Islet of Langerhans (tissue), 1 donor: ENCODE measurements around the gene PDGFC.
"Not testable (repeated sequence)": the region's sequence is repeated elsewhere in the genome, so short reads cannot be mapped to it uniquely, and the experiment has no call there.

ENCODE experiments used
- FAIRE-seq: peaks from one replicate; lab custom pipeline; 2011; peaks lifted over from hg19 to GRCh38; lab: Jason Lieb, UNC

PDGFC gene

DNA sequence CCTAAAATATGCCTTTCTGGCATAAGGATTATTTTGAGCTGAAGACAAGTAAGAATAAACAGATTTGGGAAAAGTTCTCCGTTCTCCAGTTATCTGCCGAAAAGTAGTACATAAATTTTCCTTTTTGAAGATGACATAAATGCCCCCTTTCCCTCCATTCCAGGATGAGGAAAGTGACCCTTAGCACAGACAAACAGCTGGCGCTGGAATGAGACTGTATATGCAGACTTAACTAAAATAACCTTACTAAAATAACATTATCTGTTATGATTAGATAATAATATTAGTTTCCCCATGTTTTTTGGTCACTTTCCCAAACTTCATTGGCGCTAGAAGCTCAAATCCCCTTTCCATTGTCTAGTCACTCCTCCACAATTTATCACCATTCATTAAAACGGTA, 21.5 kb downstream of the PDGFC start:
- no peak for FAIRE-seq

DNA sequence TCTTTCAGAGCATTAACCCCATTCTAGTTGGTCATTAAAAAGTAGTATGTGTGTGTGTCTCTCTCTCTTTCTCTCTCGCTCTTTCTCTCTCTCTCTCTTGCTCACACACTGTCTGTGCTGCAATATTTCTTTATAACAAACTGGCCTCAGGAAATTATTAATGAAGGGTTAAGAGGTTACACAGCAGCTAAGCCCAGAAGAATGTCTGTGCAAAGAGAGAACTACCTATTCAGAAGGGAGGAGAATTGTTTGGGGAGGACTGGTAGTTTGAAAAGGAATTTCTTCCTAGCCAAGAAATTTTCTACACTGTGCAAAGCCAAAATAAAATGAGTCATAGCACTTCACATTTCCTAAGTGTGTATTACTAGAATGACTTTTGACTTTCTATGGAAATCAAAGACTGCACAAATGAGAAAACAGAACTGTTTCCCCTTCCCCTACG, 22.2 kb downstream of the PDGFC start:
- FAIRE-seq, result no peak

DNA sequence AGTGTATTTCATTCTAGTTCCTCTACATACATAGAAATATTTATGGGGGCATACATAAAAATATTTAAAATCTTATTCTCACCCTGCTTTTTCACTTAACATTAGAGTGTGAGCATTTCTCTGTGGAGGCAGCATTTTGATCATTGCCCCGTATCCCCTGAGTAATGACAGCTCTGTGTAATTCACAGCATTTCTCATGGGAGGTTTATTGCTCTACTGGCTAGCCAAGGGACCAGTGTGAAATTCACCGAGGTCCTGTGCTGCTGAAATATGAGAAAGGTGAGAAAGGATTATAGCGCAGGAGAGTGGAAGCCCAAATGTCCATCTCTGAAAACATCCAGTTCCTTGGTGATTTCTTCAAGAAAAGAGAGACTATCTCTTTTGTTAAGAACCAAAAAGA, 22.9 kb downstream of the PDGFC start:
- no peak for FAIRE-seq

DNA sequence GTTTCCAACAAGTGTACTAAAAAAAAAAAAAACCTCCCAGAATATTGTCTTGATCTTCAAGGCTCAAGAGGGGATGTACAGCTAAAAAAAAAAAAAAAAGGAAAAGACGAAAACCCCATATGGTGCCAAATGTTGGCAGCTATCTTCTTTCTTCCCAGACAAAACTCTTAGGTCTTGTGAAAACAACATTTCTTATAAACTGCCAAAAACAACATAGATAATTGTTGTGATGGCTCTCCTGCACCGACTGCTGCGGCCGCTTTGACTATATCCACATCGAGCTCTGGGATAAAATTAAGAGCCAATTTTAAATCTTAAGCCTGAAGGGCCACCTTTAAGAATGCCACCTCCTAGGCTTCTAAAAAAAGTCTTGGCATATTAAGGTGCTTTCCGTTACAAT, 23.5 kb downstream of the PDGFC start:
- FAIRE-seq, result no peak

DNA sequence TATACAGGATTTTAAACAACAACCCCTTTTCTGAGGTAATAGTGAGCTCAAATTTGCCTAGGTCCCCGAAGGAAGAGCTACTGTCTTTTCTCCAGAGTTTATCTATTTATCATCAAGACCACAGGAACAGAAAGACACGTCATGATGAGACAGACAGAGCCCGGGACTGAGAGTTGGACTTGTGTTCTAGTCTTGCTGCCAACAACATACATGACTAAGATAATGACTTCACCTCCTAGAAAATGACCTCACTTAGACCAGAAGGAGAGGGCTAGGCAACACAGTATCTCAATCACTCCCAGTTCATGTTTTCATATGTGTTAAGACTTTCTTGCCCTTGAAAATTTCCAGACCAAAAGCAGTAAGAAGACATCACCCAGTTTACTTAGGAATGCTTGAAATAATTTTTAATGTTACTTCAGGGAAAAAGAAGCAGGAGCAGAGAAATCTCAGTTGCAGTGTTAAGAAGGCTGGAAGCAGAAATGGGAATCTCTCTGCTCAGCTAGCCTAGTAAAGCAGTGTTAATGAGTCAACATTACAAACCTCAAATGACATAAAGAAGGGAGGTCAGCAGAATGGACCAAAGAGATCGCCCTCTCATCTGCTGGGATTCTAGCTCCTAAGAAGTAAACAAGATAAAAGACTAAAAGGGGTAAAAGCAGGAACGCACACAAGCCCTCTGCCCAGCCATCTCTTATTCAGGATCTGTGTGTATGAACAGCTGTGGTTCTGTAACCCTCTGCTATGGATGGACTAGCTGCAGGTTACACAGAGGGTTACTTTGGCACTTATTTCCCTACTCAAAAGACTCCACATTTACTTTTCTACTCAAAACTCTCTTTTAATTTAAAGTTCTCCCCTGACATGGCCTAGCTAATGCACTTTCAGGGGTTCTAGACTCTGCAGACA, 24.8 kb downstream of the PDGFC start:
- FAIRE-seq, result no peak

DNA sequence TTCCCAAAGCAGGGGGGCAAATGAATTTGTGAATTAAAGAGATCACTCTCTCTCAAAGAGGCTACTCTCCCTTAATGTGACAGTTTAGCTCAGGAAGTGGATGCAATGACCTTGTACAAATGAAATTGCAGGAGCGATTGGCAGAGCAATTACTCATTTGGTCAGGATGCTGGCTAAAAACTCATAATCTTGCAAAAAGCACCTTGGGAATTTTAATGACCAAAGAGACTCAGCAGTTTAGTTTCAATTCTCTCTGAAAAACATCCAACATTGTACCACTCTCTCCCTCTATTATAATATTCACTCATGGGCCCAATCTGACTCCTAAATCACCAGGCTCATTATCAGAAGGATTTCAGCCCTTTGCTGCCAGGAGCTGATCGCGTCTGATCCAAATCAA, 26.1 kb downstream of the PDGFC start:
- FAIRE-seq, result no peak

DNA sequence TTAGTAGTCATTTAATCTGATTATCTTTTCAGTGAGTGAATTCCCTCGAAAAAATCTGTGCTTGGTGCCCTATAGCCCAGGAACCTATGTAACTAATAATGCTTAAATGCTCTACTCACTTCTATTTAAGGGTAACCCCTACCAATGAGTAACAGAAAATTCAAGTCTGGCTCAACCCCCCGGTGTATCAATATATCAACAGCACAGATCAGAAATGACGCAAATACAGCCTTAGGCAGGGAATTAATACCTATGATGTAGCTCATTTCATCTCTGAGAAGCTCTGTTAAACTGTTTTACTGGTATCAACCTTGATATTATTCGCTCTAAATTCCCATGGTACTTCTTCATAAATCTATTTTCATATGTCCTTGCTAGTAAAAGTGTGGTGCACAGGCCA, 28.6 kb downstream of the PDGFC start:
- no peak for FAIRE-seq

DNA sequence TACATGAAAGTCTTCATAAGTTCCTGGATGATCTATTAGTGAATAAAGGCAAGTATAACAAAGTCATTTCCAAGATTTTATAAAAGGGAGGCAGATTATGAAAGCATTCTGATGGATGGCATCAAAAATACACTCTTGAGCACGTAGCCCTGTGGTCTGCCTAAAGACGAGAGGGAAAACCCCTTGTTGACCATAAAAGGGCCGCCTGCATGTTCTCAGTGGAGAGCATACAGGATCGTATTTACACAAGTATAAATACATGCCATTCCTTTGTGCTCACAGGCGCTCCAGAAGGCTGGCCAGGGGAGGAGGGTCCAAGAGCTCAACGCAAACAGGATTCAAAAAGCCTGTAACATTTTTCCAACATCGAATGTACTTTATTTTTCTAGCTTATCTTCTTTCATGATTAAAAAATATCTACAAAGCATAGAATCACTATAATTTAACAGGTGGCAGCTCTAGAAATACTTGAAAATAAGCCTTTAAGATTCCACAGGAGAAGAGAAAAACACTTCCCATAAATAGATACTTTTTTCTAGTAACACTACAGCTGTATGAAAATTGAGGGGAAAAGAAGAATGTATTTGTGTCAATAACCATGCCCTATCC, 29.6 kb downstream of the PDGFC start:
- no peak for FAIRE-seq

DNA sequence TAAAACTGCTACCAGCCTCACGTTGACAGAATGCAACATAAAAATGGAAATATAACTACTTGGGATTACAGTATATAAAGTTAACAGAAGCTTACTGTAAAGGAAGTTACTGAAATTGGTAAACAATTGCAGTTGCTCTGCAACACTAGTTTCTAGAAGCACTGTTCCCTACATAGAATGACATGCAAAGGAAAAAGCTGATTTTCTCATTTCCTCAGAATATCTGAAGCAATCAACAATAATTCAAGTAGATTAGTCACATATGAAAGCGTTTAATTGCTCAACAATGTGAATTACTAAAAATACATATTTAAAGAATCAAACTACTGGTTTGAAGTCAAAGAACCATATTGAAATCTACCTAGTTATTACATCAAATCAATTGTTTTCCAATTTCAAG, 31.8 kb downstream of the PDGFC start:
- FAIRE-seq, result no peak

DNA sequence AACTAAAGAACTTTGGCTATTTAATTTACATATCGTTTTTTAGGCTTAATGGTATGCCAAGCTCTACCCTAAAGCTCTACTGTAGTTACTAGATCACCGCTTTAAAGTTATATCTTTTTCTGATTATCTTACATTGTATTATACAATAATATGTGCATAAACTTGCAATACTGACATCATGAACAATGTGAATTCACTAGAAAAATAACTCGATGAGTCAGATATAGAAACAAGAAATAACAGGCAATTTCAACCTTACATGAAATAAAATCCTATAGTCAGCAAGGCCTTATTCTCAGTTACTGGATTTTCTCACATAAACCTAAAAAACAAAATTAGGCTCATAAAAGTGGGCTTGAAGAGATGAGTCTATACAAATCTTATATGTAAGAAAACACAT, 32.5 kb downstream of the PDGFC start:
- no peak for FAIRE-seq

DNA sequence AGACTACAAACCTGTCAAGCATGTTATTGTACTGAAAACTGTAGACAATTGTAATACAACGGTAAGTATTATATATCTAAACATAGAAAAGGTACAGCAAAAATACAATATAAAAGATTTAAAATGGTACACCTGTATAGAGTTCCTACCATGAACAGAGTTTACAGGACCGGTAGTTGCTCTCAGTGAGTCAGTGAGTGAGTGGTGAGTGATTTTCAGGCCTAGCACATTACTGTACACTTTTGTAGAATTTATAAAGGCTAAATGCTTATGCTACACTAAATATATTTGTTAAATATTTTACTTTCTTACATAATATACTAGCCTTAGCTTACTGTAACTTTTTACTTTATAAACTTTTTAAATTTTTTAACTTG, 37.4 kb downstream of the PDGFC start:
- no peak for FAIRE-seq

DNA sequence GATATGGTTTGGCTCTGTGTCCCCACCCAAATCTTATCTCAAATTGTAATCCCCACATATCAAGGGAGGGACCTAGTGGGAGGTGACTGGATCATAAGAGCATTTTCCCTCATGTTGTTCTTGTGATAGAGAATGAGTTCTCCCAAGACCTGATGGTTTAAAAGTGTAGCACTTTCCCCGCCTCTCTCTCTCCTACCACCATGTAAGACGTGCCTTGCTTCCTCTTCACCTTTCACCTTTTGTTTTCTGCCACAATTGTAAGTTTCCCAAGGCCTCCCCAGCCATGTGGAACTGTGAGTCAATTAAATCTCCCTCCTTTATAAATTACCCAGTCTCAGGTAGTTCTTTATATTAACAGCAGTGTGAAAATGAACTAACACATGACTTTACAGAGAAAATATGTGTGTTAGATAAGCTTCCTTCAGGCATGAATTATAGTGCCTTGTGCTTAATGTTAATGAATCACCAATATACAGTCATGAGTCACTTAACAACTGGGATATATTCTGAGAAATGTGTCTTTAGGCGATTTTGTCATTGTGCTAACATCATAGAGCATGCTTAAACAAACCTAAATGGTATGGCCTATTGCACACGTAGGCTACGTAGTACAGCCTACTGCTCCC, 37.9 kb downstream of the PDGFC start:
- no peak for FAIRE-seq

DNA sequence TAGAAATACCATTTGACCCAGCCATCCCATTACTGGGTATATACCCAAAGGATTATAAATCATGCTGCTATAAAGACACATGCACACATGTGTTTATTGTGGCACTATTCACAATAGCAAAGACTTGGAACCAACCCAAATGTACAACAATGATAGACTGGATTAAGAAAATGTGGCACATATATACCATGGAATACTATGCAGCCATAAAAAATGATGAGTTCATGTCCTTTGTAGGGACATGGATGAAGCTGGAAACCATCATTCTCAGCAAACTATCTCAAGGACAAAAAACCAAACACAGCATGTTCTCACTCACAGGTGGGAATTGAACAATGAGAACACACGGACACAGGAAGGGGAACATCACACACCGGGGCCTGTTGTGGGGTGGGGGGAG, 39.2 kb downstream of the PDGFC start:
- not testable (repeated sequence) for FAIRE-seq

DNA sequence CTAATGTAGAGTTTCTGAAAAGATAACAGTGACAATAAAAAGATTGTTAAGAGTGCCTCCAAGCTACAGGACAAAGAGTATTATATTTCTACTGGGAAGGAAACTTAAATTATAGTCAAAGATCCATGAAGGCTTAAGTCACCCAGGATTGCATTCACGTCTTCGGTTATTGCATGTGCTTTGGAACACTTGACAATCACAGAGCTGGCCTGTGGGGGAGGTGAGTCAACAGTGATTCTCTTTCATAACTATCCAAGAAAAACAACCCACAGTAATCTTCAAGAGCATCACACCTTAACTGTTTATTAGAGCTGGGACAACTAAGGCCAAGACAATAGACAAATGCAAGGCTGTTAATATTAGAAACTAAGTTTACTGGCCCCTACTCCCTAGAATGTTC, 40.3 kb downstream of the PDGFC start:
- no peak for FAIRE-seq

DNA sequence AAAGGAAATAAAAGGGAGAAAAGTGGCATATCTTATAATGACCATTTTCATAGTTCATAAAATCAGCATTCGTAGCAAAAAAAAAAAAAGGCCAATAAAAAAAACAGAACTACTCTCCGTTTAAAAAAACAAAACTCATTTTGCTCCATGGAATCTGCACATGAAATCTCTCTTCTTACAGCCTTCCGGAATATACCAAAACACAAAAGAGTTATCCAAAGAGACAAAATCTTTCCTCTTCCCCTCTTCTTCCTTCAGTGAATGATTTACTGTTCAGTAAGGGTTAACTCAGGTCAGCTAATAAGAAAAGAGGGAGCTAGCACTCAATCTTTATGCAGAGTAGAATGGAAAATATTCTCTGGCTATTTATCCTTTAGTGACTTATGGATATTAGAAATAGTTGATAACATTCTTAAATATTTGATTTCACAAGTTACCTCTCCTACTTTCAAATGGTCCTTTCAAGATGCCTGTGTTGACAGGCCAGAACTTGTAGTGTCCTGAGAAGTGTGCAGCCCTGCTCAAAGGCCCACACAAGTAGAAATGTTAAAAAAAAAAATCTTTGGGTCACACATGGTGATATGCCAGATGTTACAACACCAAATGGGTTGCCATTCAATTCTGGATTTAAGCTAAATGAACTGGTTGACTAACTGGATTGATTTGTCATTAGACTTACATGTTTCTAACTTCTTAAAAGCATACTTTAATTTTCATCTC, 42.1 kb downstream of the PDGFC start:
- no peak for FAIRE-seq

DNA sequence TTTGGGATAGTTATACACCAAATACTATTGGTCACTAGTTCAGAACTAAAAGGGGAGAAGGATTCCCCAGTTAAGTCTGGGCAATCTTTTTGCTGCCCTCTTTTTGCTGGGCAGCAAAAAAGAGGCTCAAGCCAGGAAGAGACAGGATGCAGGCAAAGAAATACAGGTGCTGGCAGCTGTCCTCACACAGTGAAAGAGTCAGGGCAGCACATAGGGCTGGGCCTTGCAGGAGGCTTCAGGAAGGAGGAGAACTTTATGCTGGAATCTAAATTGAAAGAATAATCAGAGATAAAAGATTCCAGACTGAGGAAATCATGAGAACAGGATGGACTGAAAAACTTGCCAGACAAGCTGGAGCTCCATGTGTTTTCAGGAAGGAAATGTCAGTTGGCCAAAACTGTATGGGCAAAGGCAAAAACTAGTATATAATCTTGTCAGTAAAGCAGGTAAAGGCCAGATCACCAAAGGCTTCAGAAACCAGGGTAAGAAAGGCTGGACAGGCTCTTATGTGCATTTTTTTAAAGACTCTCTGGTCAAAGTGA, 46.8 kb downstream of the PDGFC start:
- no peak for FAIRE-seq

DNA sequence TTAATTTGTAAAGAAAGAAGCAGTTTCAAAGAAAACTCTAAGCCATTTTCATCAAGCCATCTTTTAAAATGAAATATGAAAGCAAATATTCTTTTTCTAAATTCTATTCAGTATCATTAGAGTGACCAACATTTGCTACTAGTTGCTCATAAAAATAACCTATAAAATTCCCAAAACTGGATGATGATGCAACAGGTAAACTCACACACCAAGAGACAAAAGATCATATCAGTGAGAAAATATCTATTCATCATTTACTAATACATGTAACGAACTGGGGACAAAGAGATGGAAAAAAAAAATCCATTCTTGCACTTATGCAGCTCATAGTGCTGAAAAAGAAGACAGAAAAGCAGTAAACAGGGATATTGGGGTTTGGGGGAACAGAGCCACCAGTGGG, 48.1 kb downstream of the PDGFC start:
- FAIRE-seq, result no peak

DNA sequence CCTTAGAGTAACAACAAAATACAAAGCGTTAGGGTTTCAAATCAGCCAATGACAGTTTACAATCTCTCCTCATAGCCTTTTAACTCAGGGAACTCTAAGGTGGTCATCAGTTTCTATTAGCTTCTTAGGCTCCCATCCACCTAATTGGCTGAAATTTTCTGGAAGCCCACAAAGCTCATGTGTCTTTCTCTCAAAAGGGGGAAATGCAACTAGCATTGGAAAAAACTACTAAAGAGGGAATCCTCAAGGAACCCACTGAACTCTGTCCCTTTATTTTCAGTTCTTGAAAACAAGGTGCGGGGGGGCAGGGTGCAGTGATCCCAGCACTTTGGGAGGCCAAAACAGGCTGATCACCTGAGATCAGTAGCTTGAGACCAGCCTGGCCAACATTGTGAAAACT, 56.4 kb downstream of the PDGFC start:
- FAIRE-seq, result no peak

DNA sequence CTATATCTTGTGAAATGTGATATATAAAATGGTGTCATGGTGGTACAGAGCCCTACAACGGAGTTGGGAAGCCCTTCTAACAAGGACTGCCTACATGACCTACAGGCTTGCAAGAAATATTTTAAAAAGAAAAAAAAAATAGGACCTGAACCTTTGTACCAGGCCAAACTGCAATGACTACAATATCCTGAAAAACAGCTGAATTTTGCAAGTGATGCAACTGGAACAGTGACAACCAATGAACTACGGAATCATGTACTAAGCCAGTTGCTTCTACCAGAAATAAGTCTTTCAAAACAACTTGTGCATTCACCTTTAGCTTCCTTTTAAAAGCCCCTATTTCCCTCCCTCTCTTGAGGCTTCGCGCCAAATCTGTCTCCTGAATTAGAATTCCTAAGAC, 58.4 kb downstream of the PDGFC start:
- no peak for FAIRE-seq

DNA sequence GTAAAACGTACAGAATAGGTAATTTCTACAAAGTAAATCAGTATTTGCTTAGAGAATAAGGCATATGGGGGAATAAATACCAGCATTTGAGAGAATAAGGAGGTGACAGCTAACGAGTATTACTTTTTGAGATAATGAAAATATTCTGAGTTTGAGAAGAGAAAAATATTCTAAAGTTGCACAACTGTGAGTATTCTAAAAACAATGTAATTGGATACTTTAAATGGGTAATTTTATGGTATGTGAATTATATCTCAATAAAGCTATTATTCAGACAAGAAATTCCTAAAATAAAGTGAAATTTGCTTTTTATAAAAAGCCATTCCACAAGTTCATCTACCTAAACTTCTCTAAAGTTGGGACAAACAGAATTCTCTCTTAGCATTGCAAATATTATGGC, 62.6 kb downstream of the PDGFC start:
- FAIRE-seq, result no peak

DNA sequence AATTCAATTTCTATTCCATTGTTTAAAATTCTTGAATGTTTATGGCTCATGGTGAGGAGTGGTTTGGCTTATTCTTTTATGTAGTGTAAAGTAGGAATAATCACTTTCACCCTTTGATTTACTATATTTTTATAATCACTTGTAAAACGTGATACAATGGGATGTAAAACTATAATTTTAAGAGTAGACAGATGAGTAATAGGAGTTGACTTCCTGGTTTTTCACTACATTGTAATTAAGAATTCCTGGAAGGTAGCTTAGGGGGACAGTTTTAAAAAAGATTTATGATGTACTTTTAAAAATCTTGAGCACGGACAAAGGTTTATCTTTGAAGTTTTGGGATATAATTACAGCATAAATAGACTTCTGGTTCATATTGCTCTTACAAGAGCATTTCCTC, 65.3 kb downstream of the PDGFC start:
- no peak for FAIRE-seq

DNA sequence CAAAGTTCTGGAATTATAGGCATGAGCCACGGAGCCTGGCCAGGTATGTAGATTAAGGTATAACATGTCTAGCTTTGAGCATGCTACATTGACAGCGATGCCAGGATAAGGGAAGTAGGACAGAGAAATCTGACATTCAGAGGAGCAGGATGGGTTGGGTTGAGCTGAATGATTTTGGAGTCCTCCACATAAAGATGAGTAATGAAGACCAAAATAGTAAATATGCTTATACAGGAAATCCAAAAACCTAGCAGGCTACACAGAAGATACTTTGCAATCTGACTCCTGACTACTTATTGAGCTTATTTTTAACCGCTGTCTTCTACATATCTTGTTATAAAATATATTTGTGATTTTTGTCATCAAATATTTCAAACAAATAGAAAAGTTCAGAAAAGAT, 69.7 kb downstream of the PDGFC start:
- FAIRE-seq, result no peak
